ENCODE results near the gene S100A10.

Gene S100A10, protein sequence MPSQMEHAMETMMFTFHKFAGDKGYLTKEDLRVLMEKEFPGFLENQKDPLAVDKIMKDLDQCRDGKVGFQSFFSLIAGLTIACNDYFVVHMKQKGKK

GRCh38 chr1:151993734-151994496, at the start of gene S100A10:
S100A10 (minus strand) TSS chr1:151993859; CDS start chr1:151986230, 7,629 bp downstream.
- no peak for TF ChIP-seq EZH2phosphoT487 (conservative IDR thresholded peaks at IDR 0.05; ENCODE audit: low read length)
- TF ChIP-seq CTCF (IDR thresholded peaks at IDR 0.05; ENCODE audit: insufficient read depth, low read length, poor library complexity, severe bottlenecking) = no peak
- no peaks in the 10 kb centered on the region for H3K27me3 ChIP-seq (ENCODE audit: low read length)
- H3K4me3 ChIP-seq (ENCODE audit: insufficient read depth, low read length, poor library complexity, severe bottlenecking) = peak within 1 kb of the TSS; percentile 62
- H3F3A ChIP-seq (ENCODE audit: insufficient read depth) = peaks cover 10% of the 10 kb centered on the region
- H4K20me1 ChIP-seq (ENCODE audit: low read depth, low read length) = no peaks in the 10 kb centered on the region
- H2AFZ ChIP-seq (ENCODE audit: low read depth, low read length, severe bottlenecking) = peak within 1 kb of the TSS; percentile 94
- no peaks in the 10 kb centered on the region for H3K79me2 ChIP-seq (ENCODE audit: insufficient read depth, low read length)
- peak within 1 kb of the TSS; percentile 63 for H3K9ac ChIP-seq (ENCODE audit: low read length)
- H3K36me3 ChIP-seq (ENCODE audit: low read length) = no peaks in the 10 kb centered on the region
- H3K9me2 ChIP-seq (replicated peaks; ENCODE audit: insufficient read depth, low read length) = no peaks in the 10 kb centered on the region
- no peaks in the 10 kb centered on the region for H3K9me3 ChIP-seq (ENCODE audit: insufficient read depth, low read length)
- no peak within 1 kb of the TSS for H3K27ac ChIP-seq (ENCODE audit: low read depth, low read length)
- peak within 1 kb of the TSS; percentile 51 for H3K4me2 ChIP-seq (ENCODE audit: low read depth, low read length, poor library complexity, severe bottlenecking)

DNA sequence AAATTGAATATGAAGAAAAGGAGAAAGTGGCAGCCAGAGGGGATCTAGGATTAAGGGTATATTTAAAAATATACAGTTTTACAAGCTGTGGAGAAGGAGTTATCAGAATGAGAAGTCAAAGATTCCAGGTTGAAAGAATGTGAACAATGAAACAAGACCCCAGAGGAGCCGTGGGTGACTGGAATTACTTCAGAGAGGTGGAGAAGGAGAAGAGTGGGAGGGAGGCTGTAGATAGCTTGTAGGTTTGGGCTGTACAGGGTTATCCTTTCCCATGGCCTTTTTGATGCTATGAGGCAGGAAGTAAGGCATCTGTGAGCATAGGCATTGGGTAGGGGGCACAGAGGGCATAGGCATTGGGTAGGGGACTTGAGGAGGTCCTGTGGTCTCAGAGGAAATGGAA, 48.4 kb upstream of the S100A10 start:
- Histone ChIP-seq H3K9me2 (replicated peaks; ENCODE audit: insufficient read depth, low read length) (no peaks in the 10 kb centered on the region), H3K9me3 (ENCODE audit: insufficient read depth, low read length) (no peaks in the 10 kb centered on the region), H3F3A (ENCODE audit: insufficient read depth) (no peaks in the 10 kb centered on the region), H3K9ac (ENCODE audit: low read length) (no peak overlapping the region), H3K4me3 (ENCODE audit: insufficient read depth, low read length, poor library complexity, severe bottlenecking) (no peak overlapping the region), H3K79me2 (ENCODE audit: insufficient read depth, low read length) (no peaks in the 10 kb centered on the region), H3K27me3 (ENCODE audit: low read length) (no peaks in the 10 kb centered on the region), H3K4me2 (ENCODE audit: low read depth, low read length, poor library complexity, severe bottlenecking) (no peak overlapping the region), H2AFZ (ENCODE audit: low read depth, low read length, severe bottlenecking) (no peak overlapping the region), H4K20me1 (ENCODE audit: low read depth, low read length) (no peaks in the 10 kb centered on the region), H3K36me3 (ENCODE audit: low read length) (no peaks in the 10 kb centered on the region), H3K27ac (ENCODE audit: low read depth, low read length) (no peak overlapping the region)
- TF ChIP-seq EZH2phosphoT487 (conservative IDR thresholded peaks at IDR 0.05; ENCODE audit: low read length) (no peak), CTCF (IDR thresholded peaks at IDR 0.05; ENCODE audit: insufficient read depth, low read length, poor library complexity, severe bottlenecking) (no peak)

DNA sequence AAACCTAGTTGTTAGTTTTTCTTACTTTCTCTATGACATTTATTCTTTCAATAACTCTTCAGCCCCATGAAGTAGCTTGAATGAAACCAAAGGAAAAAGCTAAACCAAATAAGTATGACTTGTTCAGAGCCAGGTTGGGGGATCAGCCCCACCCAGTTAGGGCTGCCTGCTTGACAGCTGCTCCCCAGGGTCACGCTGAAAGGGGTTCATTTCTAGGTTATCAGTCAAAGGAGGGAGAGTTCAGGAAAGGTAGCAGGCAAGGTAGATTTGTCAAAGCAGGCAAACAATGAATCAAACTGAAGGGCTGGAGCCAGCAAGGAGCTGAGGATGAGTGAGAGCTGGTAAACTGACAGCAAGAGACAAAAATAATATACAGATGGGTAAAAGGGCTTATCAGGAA, 46.2 kb upstream of the S100A10 start:
- no peaks in the 10 kb centered on the region for H3K36me3 ChIP-seq (ENCODE audit: low read length)
- H3F3A ChIP-seq (ENCODE audit: insufficient read depth) = no peaks in the 10 kb centered on the region
- no peak overlapping the region for H3K4me3 ChIP-seq (ENCODE audit: insufficient read depth, low read length, poor library complexity, severe bottlenecking)
- no peak overlapping the region for H2AFZ ChIP-seq (ENCODE audit: low read depth, low read length, severe bottlenecking)
- H4K20me1 ChIP-seq (ENCODE audit: low read depth, low read length) = no peaks in the 10 kb centered on the region
- no peak overlapping the region for H3K27ac ChIP-seq (ENCODE audit: low read depth, low read length)
- no peaks in the 10 kb centered on the region for H3K79me2 ChIP-seq (ENCODE audit: insufficient read depth, low read length)
- H3K9ac ChIP-seq (ENCODE audit: low read length) = no peak overlapping the region
- H3K4me2 ChIP-seq (ENCODE audit: low read depth, low read length, poor library complexity, severe bottlenecking) = no peak overlapping the region
- no peaks in the 10 kb centered on the region for H3K9me3 ChIP-seq (ENCODE audit: insufficient read depth, low read length)
- H3K27me3 ChIP-seq (ENCODE audit: low read length) = no peaks in the 10 kb centered on the region
- no peaks in the 10 kb centered on the region for H3K9me2 ChIP-seq (replicated peaks; ENCODE audit: insufficient read depth, low read length)
- TF ChIP-seq EZH2phosphoT487 (conservative IDR thresholded peaks at IDR 0.05; ENCODE audit: low read length) (no peak), CTCF (IDR thresholded peaks at IDR 0.05; ENCODE audit: insufficient read depth, low read length, poor library complexity, severe bottlenecking) (no peak)
